ENCODE measurements around the gene SEMA3G. TPM values are rescaled to one million over a fixed set of nuclear protein-coding genes. Genes with fewer than 3 reads are reported as not detected.

SEMA3G gene
- total RNA-seq, 1 donor from 2014 or later, result 27.6 TPM

- H3K4me3 ChIP-seq, result no peak overlapping the region
- no peaks in the 10 kb centered on the region for H3K36me3 ChIP-seq
- intact Hi-C loops (cut with DNase I), result no loop called here
- no peaks in the 10 kb centered on the region for H3K27me3 ChIP-seq
- H3K27ac ChIP-seq, result no peak overlapping the region
- H3K9me3 ChIP-seq, result no peaks in the 10 kb centered on the region
- ATAC-seq (no peak), DNase-seq (no peak)
- peaks cover 5% of the 10 kb centered on the region for H3K4me1 ChIP-seq
- TF ChIP-seq CTCF (IDR thresholded peaks at IDR 0.05), result no peak
Measured at GRCh38 chr3:52442409-52443267, 2.3 kb downstream of the SEMA3G start.

GRCh38 chr3:52441772-52442332 lies 3.1 kb downstream of the SEMA3G start:
- ATAC-seq (no peak), DNase-seq (peak; percentile 48)
- Histone ChIP-seq H3K27ac (no peak overlapping the region), H3K4me1 (peaks cover 5% of the 10 kb centered on the region), H3K9me3 (no peaks in the 10 kb centered on the region), H3K4me3 (no peak overlapping the region), H3K36me3 (no peaks in the 10 kb centered on the region), H3K27me3 (no peaks in the 10 kb centered on the region)
- TF ChIP-seq CTCF (IDR thresholded peaks at IDR 0.05), result no peak
- intact Hi-C loops (cut with DNase I), result no loop called here

- H3K27ac ChIP-seq, result no peak overlapping the region
- intact Hi-C loops (cut with DNase I), result no loop called here
- H3K27me3 ChIP-seq, result no peaks in the 10 kb centered on the region
- no peaks in the 10 kb centered on the region for H3K9me3 ChIP-seq
- no peak for TF ChIP-seq CTCF (IDR thresholded peaks at IDR 0.05)
- H3K4me1 ChIP-seq, result peaks cover 5% of the 10 kb centered on the region
- DNase-seq, result peak; percentile 59
- no peak for ATAC-seq
- no peak overlapping the region for H3K4me3 ChIP-seq
- H3K36me3 ChIP-seq, result no peaks in the 10 kb centered on the region
Measured at GRCh38 chr3:52441091-52441771, 3.7 kb downstream of the SEMA3G start.

GRCh38 chr3:52440671-52441070 lies 4.2 kb downstream of the SEMA3G start:
- Histone ChIP-seq H3K4me1 (peaks cover 5% of the 10 kb centered on the region), H3K36me3 (no peaks in the 10 kb centered on the region), H3K27ac (no peak overlapping the region), H3K9me3 (no peaks in the 10 kb centered on the region), H3K27me3 (no peaks in the 10 kb centered on the region), H3K4me3 (no peak overlapping the region)
- DNase-seq (peak; percentile 51), ATAC-seq (no peak)
- intact Hi-C loops (cut with DNase I), result no loop called here
- no peak for TF ChIP-seq CTCF (IDR thresholded peaks at IDR 0.05)

- peak; percentile 56 for DNase-seq
- Histone ChIP-seq H3K36me3 (no peaks in the 10 kb centered on the region), H3K9me3 (no peaks in the 10 kb centered on the region), H3K4me3 (no peak overlapping the region), H3K27me3 (no peaks in the 10 kb centered on the region), H3K4me1 (peaks cover 5% of the 10 kb centered on the region), H3K27ac (no peak overlapping the region)
- no peak for TF ChIP-seq CTCF (IDR thresholded peaks at IDR 0.05)
- intact Hi-C loops (cut with DNase I), result no loop called here
- no peak for ATAC-seq
Measured at GRCh38 chr3:52440249-52440551, 4.7 kb downstream of the SEMA3G start.

All from upper lobe of right lung (tissue), 1 donor.